ENCODE results near the gene NR0B2. TPM values are rescaled to one million over a fixed set of nuclear protein-coding genes. Genes with fewer than 3 reads are reported as not detected.
A peak's percentile ranks its signal among the peaks of the same experiment; 100 is the strongest.

NR0B2 gene
- total and polyA plus RNA-seq, 2 experiments from 2014 or later = not detected

GRCh38 chr1:26900001-26900814 lies 13.6 kb downstream of the NR0B2 start, which contains the start of gene GPATCH3:
Gene GPATCH3, minus strand, starts transcription at chr1:26900467. Its CDS starts 25 bp downstream, at chr1:26900442.
- H3K9me3 ChIP-seq (ENCODE audit: low read depth) = no peaks in the 10 kb centered on the region
- 1% methylated on average over 48 to 50 of the region's 50 CpGs for WGBS, 2 experiments (ENCODE audit: low coverage in 1 of 2, low lambda C conversion rate in 2 of 2, missing lambda C conversion rate in 2 of 2)

GRCh38 chr1:26897351-26897750 lies 16.4 kb downstream of the NR0B2 start:
- Histone ChIP-seq H3K4me3 (no peak overlapping the region), H3K79me2 (ENCODE audit: insufficient read depth) (peaks cover 67% of the 10 kb centered on the region), H3K4me2 (ENCODE audit: unreplicated experiment) (no peak overlapping the region), H4K20me1 (ENCODE audit: insufficient read depth) (no peaks in the 10 kb centered on the region), H3K36me3 (ENCODE audit: low read depth) (peaks cover 9% of the 10 kb centered on the region; the same call in 1 of the 2 replicates), H2AFZ (no peak overlapping the region), H3K27ac (no peak overlapping the region), H3K9me2 (ENCODE audit: insufficient read depth) (no peaks in the 10 kb centered on the region), H3K9me3 (ENCODE audit: low read depth) (no peaks in the 10 kb centered on the region), H3K9ac (no peak overlapping the region), H3K4me1 (ENCODE audit: insufficient read depth) (peaks cover 14% of the 10 kb centered on the region), H3K27me3 (replicated peaks; ENCODE audit: insufficient read depth) (no peaks in the 10 kb centered on the region), H3F3A (ENCODE audit: insufficient read depth) (0 out of 2 replicates have a peak, but pooled peaks cover 4% of the 10 kb centered on the region)
- in situ Hi-C loops (cut with MboI) = no loop called here
- DNase-seq = no peak
- no peak for TF ChIP-seq EZH2 (IDR thresholded peaks at IDR 0.05; ENCODE audit: insufficient read depth, poor library complexity, severe bottlenecking)
- TF ChIP-seq EZH2phosphoT487 (IDR thresholded peaks at IDR 0.05; ENCODE audit: insufficient read depth, low read depth) = no peak
- WGBS, 2 experiments (ENCODE audit: low coverage in 1 of 2, low lambda C conversion rate in 2 of 2, missing lambda C conversion rate in 2 of 2) = 94 to 98% methylated on average over 9 of the region's 9 CpGs

More at GRCh38 chr1:26900001-26900814, 13.6 kb downstream of the NR0B2 start, which contains the start of gene GPATCH3:
- peak within 1 kb of the TSS; percentile 85 for H3K4me2 ChIP-seq (ENCODE audit: unreplicated experiment)
- TF ChIP-seq EZH2 (IDR thresholded peaks at IDR 0.05; ENCODE audit: insufficient read depth, poor library complexity, severe bottlenecking) = no peak
- TF ChIP-seq EZH2phosphoT487 (IDR thresholded peaks at IDR 0.05; ENCODE audit: insufficient read depth, low read depth) = no peak
- peak; percentile 97 for DNase-seq
- H3K27me3 ChIP-seq (replicated peaks; ENCODE audit: insufficient read depth) = no peaks in the 10 kb centered on the region
- H3K4me1 ChIP-seq (ENCODE audit: insufficient read depth) = peaks cover 14% of the 10 kb centered on the region
- peak within 1 kb of the TSS; percentile 94 for H3K4me3 ChIP-seq
- 0 out of 2 replicates have a peak, but pooled peaks cover 4% of the 10 kb centered on the region for H3F3A ChIP-seq (ENCODE audit: insufficient read depth)
- in situ Hi-C loops (cut with MboI) = no loop called here
- peak within 1 kb of the TSS; percentile 78 for H3K27ac ChIP-seq
- peaks cover 55% of the 10 kb centered on the region for H3K79me2 ChIP-seq (ENCODE audit: insufficient read depth)
- peaks cover 3% of the 10 kb centered on the region; the same call in 1 of the 2 replicates for H3K36me3 ChIP-seq (ENCODE audit: low read depth)
- no peaks in the 10 kb centered on the region for H3K9me2 ChIP-seq (ENCODE audit: insufficient read depth)
- peak within 1 kb of the TSS; percentile 97 for H3K9ac ChIP-seq
- peak within 1 kb of the TSS; percentile 99 for H2AFZ ChIP-seq
- no peaks in the 10 kb centered on the region for H4K20me1 ChIP-seq (ENCODE audit: insufficient read depth)

GRCh38 chr1:26894263-26894662 lies 19.5 kb downstream of the NR0B2 start:
- Histone ChIP-seq H3K79me2 (ENCODE audit: insufficient read depth) (peaks cover 59% of the 10 kb centered on the region), H3K4me3 (no peak overlapping the region), H3K9ac (no peak overlapping the region), H3K9me2 (ENCODE audit: insufficient read depth) (no peaks in the 10 kb centered on the region), H3K27me3 (replicated peaks; ENCODE audit: insufficient read depth) (no peaks in the 10 kb centered on the region), H2AFZ (no peak overlapping the region), H3K4me1 (ENCODE audit: insufficient read depth) (peaks cover 10% of the 10 kb centered on the region), H3K4me2 (ENCODE audit: unreplicated experiment) (no peak overlapping the region), H3K36me3 (ENCODE audit: low read depth) (peaks cover 9% of the 10 kb centered on the region; the same call in 1 of the 2 replicates), H3K27ac (no peak overlapping the region), H3F3A (ENCODE audit: insufficient read depth) (peaks cover 7% of the 10 kb centered on the region; the same call in 1 of the 2 replicates), H3K9me3 (ENCODE audit: low read depth) (no peaks in the 10 kb centered on the region), H4K20me1 (ENCODE audit: insufficient read depth) (no peaks in the 10 kb centered on the region)
- no peak for DNase-seq
- 92 to 94% methylated on average over 13 of the region's 13 CpGs for WGBS, 2 experiments (ENCODE audit: low coverage in 1 of 2, low lambda C conversion rate in 2 of 2, missing lambda C conversion rate in 2 of 2)
- in situ Hi-C loops (cut with MboI) = no loop called here
- no peak for TF ChIP-seq EZH2phosphoT487 (IDR thresholded peaks at IDR 0.05; ENCODE audit: insufficient read depth, low read depth)
- no peak for TF ChIP-seq EZH2 (IDR thresholded peaks at IDR 0.05; ENCODE audit: insufficient read depth, poor library complexity, severe bottlenecking)

- Histone ChIP-seq H4K20me1 (ENCODE audit: insufficient read depth) (no peaks in the 10 kb centered on the region), H3K4me2 (ENCODE audit: unreplicated experiment) (peak overlapping the region; percentile 98), H3K27ac (peak overlapping the region; percentile 80), H3K9me3 (ENCODE audit: low read depth) (no peaks in the 10 kb centered on the region), H3F3A (ENCODE audit: insufficient read depth) (peaks cover 13% of the 10 kb centered on the region; the same call in 1 of the 2 replicates), H3K27me3 (replicated peaks; ENCODE audit: insufficient read depth) (no peaks in the 10 kb centered on the region), H2AFZ (peak overlapping the region; percentile 90), H3K4me1 (ENCODE audit: insufficient read depth) (peaks cover 14% of the 10 kb centered on the region), H3K36me3 (ENCODE audit: low read depth) (peaks cover 27% of the 10 kb centered on the region), H3K79me2 (ENCODE audit: insufficient read depth) (peaks cover 57% of the 10 kb centered on the region), H3K4me3 (peak overlapping the region; percentile 89), H3K9ac (peak overlapping the region; percentile 93), H3K9me2 (ENCODE audit: insufficient read depth) (no peaks in the 10 kb centered on the region)
- 3 to 7% methylated on average over 12 of the region's 12 CpGs for WGBS, 2 experiments (ENCODE audit: low coverage in 1 of 2, low lambda C conversion rate in 2 of 2, missing lambda C conversion rate in 2 of 2)
- TF ChIP-seq EZH2 (IDR thresholded peaks at IDR 0.05; ENCODE audit: insufficient read depth, poor library complexity, severe bottlenecking) = no peak
- no peak for TF ChIP-seq EZH2phosphoT487 (IDR thresholded peaks at IDR 0.05; ENCODE audit: insufficient read depth, low read depth)
- no peak for DNase-seq
- in situ Hi-C loops (cut with MboI) = no loop called here
Observed at GRCh38 chr1:26890467-26890796, 23.3 kb downstream of the NR0B2 start.
